Kidney epithelial cell (primary cell): ENCODE data around the gene CDC5L. TPM values are rescaled to one million over a fixed set of nuclear protein-coding genes. Genes with fewer than 3 reads are reported as not detected.

Experiments used
- DNase-seq: peaks from one replicate; pipeline ENCODE4 v3.0.0-alpha.2; 2010; ENCODE audit warnings: low read depth
- H3K27me3 ChIP-seq: 2 replicates; pipeline ENCODE4 v1.6.0; 2011; ENCODE audit warnings: low read length; ENCODE audit not compliant: control insufficient read depth, insufficient read depth
- H3K36me3 ChIP-seq: 2 replicates; pipeline ENCODE4 v1.5.1; 2011; ENCODE audit warnings: low read length; ENCODE audit not compliant: control insufficient read depth, insufficient read depth
- H3K4me3 ChIP-seq: 2 replicates; pipeline ENCODE4 v1.5.1; 2011; ENCODE audit warnings: low read depth, mild to moderate bottlenecking, control low read depth, low read length
- CTCF ChIP-seq: IDR thresholded peaks from 2 replicates; pipeline ENCODE4 v1.5.1; 2011; ENCODE audit warnings: mild to moderate bottlenecking, moderate library complexity, low read length, control low read depth, inconsistent platforms; ENCODE audit not compliant: insufficient read depth, poor library complexity, severe bottlenecking
- total RNA-seq: library from RNA; depleted of rRNA; stranded (reverse); fragments of >200 nt; gene quantifications from 2 replicates; pipeline ENCODE4 v1.2.3, GENCODE V29; 2015

The CDC5L gene
- total RNA-seq, 1 donor from 2014 or later = 24.9 TPM

- Histone ChIP-seq H3K27me3 (no peaks in the 10 kb centered on the region), H3K4me3 (no peak overlapping the region), H3K36me3 (no peaks in the 10 kb centered on the region)
- DNase-seq = no peak
- TF ChIP-seq CTCF = no peak
These were observed 107.8 kb downstream of the CDC5L start for GRCh38 chr6:44495036-44495901.

GRCh38 chr6:44496665-44497369 lies 109.3 kb downstream of the CDC5L start:
- no peak overlapping the region for H3K4me3 ChIP-seq
- DNase-seq = no peak
- no peaks in the 10 kb centered on the region for H3K36me3 ChIP-seq
- TF ChIP-seq CTCF = no peak
- no peaks in the 10 kb centered on the region for H3K27me3 ChIP-seq

GRCh38 chr6:44497807-44498206 lies 110.3 kb downstream of the CDC5L start:
- Histone ChIP-seq H3K36me3 (no peaks in the 10 kb centered on the region), H3K4me3 (no peak overlapping the region), H3K27me3 (no peaks in the 10 kb centered on the region)
- DNase-seq = no peak
- no peak for TF ChIP-seq CTCF

GRCh38 chr6:44498436-44498835 lies 110.9 kb downstream of the CDC5L start:
- no peak for DNase-seq
- Histone ChIP-seq H3K4me3 (no peak overlapping the region), H3K27me3 (no peaks in the 10 kb centered on the region), H3K36me3 (no peaks in the 10 kb centered on the region)
- TF ChIP-seq CTCF = no peak

- no peak for TF ChIP-seq CTCF
These were observed 112.1 kb downstream of the CDC5L start for GRCh38 chr6:44499609-44500008.

More at GRCh38 chr6:44499609-44500008, 112.1 kb downstream of the CDC5L start:
- Histone ChIP-seq H3K36me3 (no peaks in the 10 kb centered on the region), H3K27me3 (no peaks in the 10 kb centered on the region), H3K4me3 (no peak overlapping the region)
- no peak for DNase-seq

Other genes with a start within 250 kb of the CDC5L start
- not detected in 2 replicates for gene CAPN11, start 228.9 kb upstream of the CDC5L start, total RNA-seq
- gene MYMX, start 170.8 kb upstream of the CDC5L start, total RNA-seq = not detected in 2 replicates
- 36.1 and 43.9 TPM in 2 replicates for gene SLC29A1, start 164.1 kb upstream of the CDC5L start, total RNA-seq
- 1,065 and 1,294 TPM in 2 replicates for gene HSP90AB1, start 140.6 kb upstream of the CDC5L start, total RNA-seq
- 67.3 and 78.2 TPM in 2 replicates for gene SLC35B2, start 130.2 kb upstream of the CDC5L start, total RNA-seq
- 46.3 and 61.5 TPM in 2 replicates for gene NFKBIE, start 122.2 kb upstream of the CDC5L start, total RNA-seq
- gene TMEM151B, start 117.3 kb upstream of the CDC5L start, total RNA-seq = 0.13 and 0.21 TPM in 2 replicates
- 11.9 and 16.6 TPM in 2 replicates for gene AARS2, start 74.4 kb upstream of the CDC5L start, total RNA-seq
- gene SPATS1, start 45.1 kb upstream of the CDC5L start, total RNA-seq = not detected in 2 replicates